HepG2 (cell line): ENCODE data around the gene CLVS2. TPM values are rescaled to one million over a fixed set of nuclear protein-coding genes. Genes with fewer than 3 reads are reported as not detected.

Experiments
- ATAC-seq: fragments of 200-7000 bp; cut with Tn5 transposase; 3 replicates; pipeline ENCODE4 v1.9.1; 2020; ENCODE audit warnings: mild to moderate bottlenecking, moderate library complexity
- BruUV-seq: library from RNA; stranded (reverse); fragments of 400-500 nt; replicated peaks from 2 replicates; lab custom pipeline; 2021; lab: Mats Ljungman, UMichigan
- CTCF ChIA-PET: fragments of 300-600 bp; formaldehyde crosslinking; extraction: SDS; loops from one replicate; lab custom pipeline; 2021; ENCODE audit warnings: low total read pairs, inconsistent platforms, low intra/inter-chr PET ratio; lab: Yijun Ruan, JAX
- POLR2A ChIA-PET: fragments of 350-600 bp; sonication (Branson Sonifier 250); formaldehyde crosslinking; loops from one replicate; lab custom pipeline; 2020; ENCODE audit warnings: antibody characterized with exemption, inconsistent platforms; lab: Yijun Ruan, JAX
- DNase-seq: peaks from one replicate; pipeline ENCODE4 v3.0.0-alpha.2; 2015; ENCODE audit warnings: low spot score
- FAIRE-seq: peaks from 3 replicates; lab custom pipeline; 2011; peaks lifted over from hg19 to GRCh38; lab: Jason Lieb, UNC
- H2AFZ ChIP-seq: one replicate; pipeline ENCODE4 v1.6.1; 2011; ENCODE audit warnings: low read length, inconsistent platforms
- H3K27ac ChIP-seq: fragments of 300-600 bp; 3 replicates; pipeline ENCODE4 v1.8.0; 2011; ENCODE audit warnings: mixed run types, mild to moderate bottlenecking, mixed read lengths, low read length, inconsistent platforms; ENCODE audit not compliant: insufficient read depth; ENCODE audit errors: extremely low read length
- H3K27me3 ChIP-seq, 2 experiments: fragments of 200-600 bp in 1 of 2; 2 replicates in 1 of 2; 3 replicates in 1 of 2; pipeline versions ENCODE4 v1.6.0 to v1.8.0; 2011; ENCODE audit warnings: low read length in 2 of 2, mild to moderate bottlenecking in 2 of 2, moderate library complexity in 2 of 2, inconsistent platforms in 1 of 2; ENCODE audit not compliant: insufficient read depth in 2 of 2, control insufficient read depth in 1 of 2
- H3K36me3 ChIP-seq, 2 experiments: fragments of 200-600 bp in 1 of 2; replicated peaks in 1 of 2; 2 replicates in 1 of 2; 3 replicates in 1 of 2; pipeline versions ENCODE4 v1.5.1 to v1.8.0; 2011; ENCODE audit warnings: low read length in 2 of 2, inconsistent platforms in 1 of 2; ENCODE audit not compliant: insufficient read depth in 2 of 2, control insufficient read depth in 1 of 2
- H3K4me1 ChIP-seq: 2 replicates; pipeline ENCODE4 v1.5.1; 2012; ENCODE audit warnings: low read length, inconsistent platforms; ENCODE audit not compliant: insufficient read depth
- H3K4me2 ChIP-seq: 2 replicates; pipeline ENCODE4 v1.6.0; 2011; ENCODE audit warnings: low read depth, low read length, inconsistent platforms
- H3K4me3 ChIP-seq, 3 experiments: fragments of 200-600 bp in 1 of 3; sonication (generic), shearing (Covaris generic) in 1 of 3; replicated peaks in 1 of 3; 2 replicates each; pipeline ENCODE4 v1.5.1; 2011 to 2016; ENCODE audit warnings: low read length in 3 of 3, inconsistent platforms in 2 of 3, low read depth in 2 of 3, mild to moderate bottlenecking in 2 of 3, control low read depth in 1 of 3, mixed read lengths in 1 of 3; ENCODE audit not compliant: insufficient read depth in 1 of 3
- H3K79me2 ChIP-seq: one replicate; pipeline ENCODE4 v1.6.1; 2011; ENCODE audit warnings: low read length, inconsistent platforms; ENCODE audit not compliant: insufficient read depth
- H3K9ac ChIP-seq: 2 replicates; pipeline ENCODE4 v1.6.0; 2011; ENCODE audit warnings: mild to moderate bottlenecking, low read depth, low read length, inconsistent platforms; ENCODE audit not compliant: insufficient read depth
- H3K9me3 ChIP-seq: 2 replicates; pipeline ENCODE4 v1.5.1; 2012; ENCODE audit warnings: mild to moderate bottlenecking, low read length
- H4K20me1 ChIP-seq: 2 replicates; pipeline ENCODE4 v1.6.0; 2011; ENCODE audit warnings: inconsistent platforms, mild to moderate bottlenecking, low read length, moderate library complexity; ENCODE audit not compliant: insufficient read depth
- KAT2B ChIP-seq: fragments of 150-350 bp; IDR thresholded peaks from 2 replicates; pipeline ENCODE4 v1.6.1; 2014; ENCODE audit warnings: low read depth, low read length, borderline replicate concordance
- KMT2B ChIP-seq: IDR thresholded peaks from 2 replicates; pipeline ENCODE4 v1.6.1; 2016; ENCODE audit warnings: missing genetic modification reagents, missing compliant biosample characterization
- RAD21 ChIP-seq: fragments of 450-650 bp; formaldehyde crosslinking; IDR thresholded peaks from 2 replicates; pipeline ENCODE4 v1.5.0; 2020; ENCODE audit warnings: mild to moderate bottlenecking
- SALL1 ChIP-seq: sonication (generic); formaldehyde crosslinking; IDR thresholded peaks from 2 replicates; pipeline ENCODE4 v1.8.0; 2022; ENCODE audit warnings: mild to moderate bottlenecking, missing genetic modification reagents
- SIN3A ChIP-seq: IDR thresholded peaks from 2 replicates; pipeline ENCODE4 v1.6.1; 2011; ENCODE audit warnings: low read depth, mild to moderate bottlenecking, control low read depth, low read length, borderline replicate concordance
- SMC3 ChIP-seq: IDR thresholded peaks from 2 replicates; pipeline ENCODE4 v1.6.1; 2011; ENCODE audit warnings: low read length, improper control_type of control experiment
- STAG1 ChIP-seq: sonication (generic); formaldehyde crosslinking; IDR thresholded peaks from 2 replicates; pipeline ENCODE4 v1.4.0; 2020; ENCODE audit warnings: missing genetic modification reagents
- TGIF2 ChIP-seq: IDR thresholded peaks from 2 replicates; pipeline ENCODE4 v1.6.1; 2016; ENCODE audit warnings: control low read depth, missing compliant biosample characterization
- ZMYM3 ChIP-seq: sonication (generic); formaldehyde crosslinking; IDR thresholded peaks from 2 replicates; pipeline ENCODE4 v1.5.1; 2020; ENCODE audit warnings: mild to moderate bottlenecking, missing genetic modification reagents
- ZNF577 ChIP-seq: sonication (generic); formaldehyde crosslinking; IDR thresholded peaks from 2 replicates; pipeline ENCODE4 v1.4.0; 2020; ENCODE audit warnings: mild to moderate bottlenecking, low read depth, missing genetic modification reagents, borderline replicate concordance
- ZNF589 ChIP-seq: sonication (generic); formaldehyde crosslinking; conservative IDR thresholded peaks from 2 replicates; pipeline ENCODE4 v1.8.0; 2022; ENCODE audit warnings: mild to moderate bottlenecking, moderate library complexity, missing genetic modification reagents
- ZNF775 ChIP-seq: sonication (generic); formaldehyde crosslinking; IDR thresholded peaks from 2 replicates; pipeline ENCODE4 v1.4.0; 2020; ENCODE audit warnings: missing genetic modification reagents, mild to moderate bottlenecking, moderate library complexity, borderline replicate concordance
- ZNF776 ChIP-seq: sonication (generic); formaldehyde crosslinking; IDR thresholded peaks from 2 replicates; pipeline ENCODE4 v1.4.0; 2020; ENCODE audit warnings: mild to moderate bottlenecking, missing genetic modification reagents
- in situ Hi-C: cut with HindIII; loops from 2 replicates; pipeline ENCODE4 v1.10.0; 2017; ENCODE audit warnings: low pct_unique_long_range_greater_than_20kb; ENCODE audit not compliant: extremely low pct_ligation_motif_present
- intact Hi-C: fragments of 100-400 bp; cut with micrococcal nuclease; formaldehyde crosslinking; loops from one replicate; pipeline ENCODE4 v1.10.0; 2022; ENCODE audit not compliant: unreplicated experiment
- polyA plus RNA-seq, 8 experiments: library from polyadenylated mRNA; depleted of rRNA in 3 of 8; stranded (reverse) in 7 of 8; unstranded in 1 of 8; fragments of >200 nt; fragmentation: Illumina TruSeq in 4 of 8; extraction: Trizol in 4 of 8; gene quantifications; 2 replicates each; pipeline versions ENCODE4 v1.2.1 to v1.2.3, GENCODE V29; 2011 to 2016; ENCODE audit warnings: low read depth in 4 of 8, missing spikeins in 1 of 8, mixed read lengths in 1 of 8; ENCODE audit not compliant: insufficient read depth in 1 of 8
- total RNA-seq, 5 experiments: library from RNA; depleted of rRNA; stranded (reverse); fragments of >200 nt; fragmentation: Illumina TruSeq; extraction: Trizol; gene quantifications; 2 replicates each; pipeline ENCODE4 v1.2.3, GENCODE V29; 2016; ENCODE audit warnings: low read depth in 1 of 5
- TF ChIP-seq, protein P1 (sequence below): sonication (generic); formaldehyde crosslinking; IDR thresholded peaks from 2 replicates; pipeline ENCODE4 v1.4.0; 2020; ENCODE audit warnings: mild to moderate bottlenecking, missing genetic modification reagents
- TF ChIP-seq, protein P2 (sequence below): sonication (generic); formaldehyde crosslinking; IDR thresholded peaks from 2 replicates; pipeline ENCODE4 v1.4.0; 2020; ENCODE audit warnings: missing genetic modification reagents
- TF ChIP-seq, protein P3 (sequence below): sonication (generic); formaldehyde crosslinking; IDR thresholded peaks from 2 replicates; pipeline ENCODE4 v1.5.0; 2020; ENCODE audit warnings: mild to moderate bottlenecking, missing genetic modification reagents, moderate library complexity
- TF ChIP-seq, protein P4 (sequence below), 2 experiments: IDR thresholded peaks; 2 replicates each; pipeline ENCODE4 v1.6.1; 2011 to 2012; ENCODE audit warnings: low read length in 2 of 2, borderline replicate concordance in 1 of 2, low read depth in 1 of 2, mild to moderate bottlenecking in 1 of 2, moderate library complexity in 1 of 2

Gene CLVS2
- total and polyA plus RNA-seq, 2 of the 13 experiments (the other 11 are each of a cell fraction or from before 2014, with no cell fraction given), result not detected

DNA sequence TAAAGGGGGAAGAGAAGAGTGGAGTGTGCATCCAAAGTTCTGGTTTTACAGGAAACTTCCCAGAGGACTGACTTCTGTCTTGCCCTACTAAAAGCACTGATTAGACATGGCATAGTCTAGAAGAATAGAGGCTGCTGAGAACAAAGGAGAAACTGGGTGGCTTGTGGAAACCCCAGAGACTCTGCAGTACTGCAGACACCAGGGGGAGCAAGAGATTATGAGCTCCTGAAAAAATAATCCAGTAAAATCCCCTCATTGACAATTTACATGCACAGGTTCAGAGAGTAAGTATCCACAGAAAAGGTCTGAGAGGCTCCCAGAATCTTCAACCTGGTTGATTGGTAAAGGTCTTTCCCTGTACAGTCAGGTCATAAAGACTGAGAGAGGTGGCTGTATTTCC is 48.7 kb upstream of the CLVS2 start:
- no peak for FAIRE-seq
- Histone ChIP-seq H3K79me2 (no peaks in the 10 kb centered on the region), H3K27me3 (no peaks in the 10 kb centered on the region), H3K4me1 (no peaks in the 10 kb centered on the region), H4K20me1 (no peaks in the 10 kb centered on the region), H3K36me3 (no peaks in the 10 kb centered on the region), H3K9ac (no peak overlapping the region), H3K4me2 (no peak overlapping the region), H3K4me3 (no peak overlapping the region), H3K27ac (no peak overlapping the region), H2AFZ (no peak overlapping the region), H3K9me3 (peaks cover 58% of the 10 kb centered on the region)
- ChIA-PET CTCF (interaction anchor here (2.6 kb wide), 1 partner anchor 370 kb away, joined by 19 read pairs; no protein-coding TSS in a partner anchor), POLR2A (no interaction called here)
- TF ChIP-seq TGIF2 (CRISPR knock-in tag) (no peak), SIN3A (no peak), ZNF775 (no peak), SMC3 (peak; percentile 92), KMT2B (CRISPR knock-in tag) (no peak), ZNF776 (CRISPR knock-in tag) (no peak), RAD21 (CRISPR knock-in tag) (peak; percentile 56; the same call in 1 of the 2 replicates), SALL1 (CRISPR knock-in tag) (no peak), ZNF589 (CRISPR knock-in tag) (no peak), STAG1 (peak; percentile 51), ZNF577 (CRISPR knock-in tag) (no peak), ZMYM3 (no peak), KAT2B (no peak)
- TF ChIP-seq, protein P1, sequence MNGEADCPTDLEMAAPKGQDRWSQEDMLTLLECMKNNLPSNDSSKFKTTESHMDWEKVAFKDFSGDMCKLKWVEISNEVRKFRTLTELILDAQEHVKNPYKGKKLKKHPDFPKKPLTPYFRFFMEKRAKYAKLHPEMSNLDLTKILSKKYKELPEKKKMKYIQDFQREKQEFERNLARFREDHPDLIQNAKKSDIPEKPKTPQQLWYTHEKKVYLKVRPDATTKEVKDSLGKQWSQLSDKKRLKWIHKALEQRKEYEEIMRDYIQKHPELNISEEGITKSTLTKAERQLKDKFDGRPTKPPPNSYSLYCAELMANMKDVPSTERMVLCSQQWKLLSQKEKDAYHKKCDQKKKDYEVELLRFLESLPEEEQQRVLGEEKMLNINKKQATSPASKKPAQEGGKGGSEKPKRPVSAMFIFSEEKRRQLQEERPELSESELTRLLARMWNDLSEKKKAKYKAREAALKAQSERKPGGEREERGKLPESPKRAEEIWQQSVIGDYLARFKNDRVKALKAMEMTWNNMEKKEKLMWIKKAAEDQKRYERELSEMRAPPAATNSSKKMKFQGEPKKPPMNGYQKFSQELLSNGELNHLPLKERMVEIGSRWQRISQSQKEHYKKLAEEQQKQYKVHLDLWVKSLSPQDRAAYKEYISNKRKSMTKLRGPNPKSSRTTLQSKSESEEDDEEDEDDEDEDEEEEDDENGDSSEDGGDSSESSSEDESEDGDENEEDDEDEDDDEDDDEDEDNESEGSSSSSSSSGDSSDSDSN (CRISPR knock-in tag), result no peak
- TF ChIP-seq, protein P2, sequence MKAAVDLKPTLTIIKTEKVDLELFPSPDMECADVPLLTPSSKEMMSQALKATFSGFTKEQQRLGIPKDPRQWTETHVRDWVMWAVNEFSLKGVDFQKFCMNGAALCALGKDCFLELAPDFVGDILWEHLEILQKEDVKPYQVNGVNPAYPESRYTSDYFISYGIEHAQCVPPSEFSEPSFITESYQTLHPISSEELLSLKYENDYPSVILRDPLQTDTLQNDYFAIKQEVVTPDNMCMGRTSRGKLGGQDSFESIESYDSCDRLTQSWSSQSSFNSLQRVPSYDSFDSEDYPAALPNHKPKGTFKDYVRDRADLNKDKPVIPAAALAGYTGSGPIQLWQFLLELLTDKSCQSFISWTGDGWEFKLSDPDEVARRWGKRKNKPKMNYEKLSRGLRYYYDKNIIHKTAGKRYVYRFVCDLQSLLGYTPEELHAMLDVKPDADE, result no peak
- TF ChIP-seq, protein P3, sequence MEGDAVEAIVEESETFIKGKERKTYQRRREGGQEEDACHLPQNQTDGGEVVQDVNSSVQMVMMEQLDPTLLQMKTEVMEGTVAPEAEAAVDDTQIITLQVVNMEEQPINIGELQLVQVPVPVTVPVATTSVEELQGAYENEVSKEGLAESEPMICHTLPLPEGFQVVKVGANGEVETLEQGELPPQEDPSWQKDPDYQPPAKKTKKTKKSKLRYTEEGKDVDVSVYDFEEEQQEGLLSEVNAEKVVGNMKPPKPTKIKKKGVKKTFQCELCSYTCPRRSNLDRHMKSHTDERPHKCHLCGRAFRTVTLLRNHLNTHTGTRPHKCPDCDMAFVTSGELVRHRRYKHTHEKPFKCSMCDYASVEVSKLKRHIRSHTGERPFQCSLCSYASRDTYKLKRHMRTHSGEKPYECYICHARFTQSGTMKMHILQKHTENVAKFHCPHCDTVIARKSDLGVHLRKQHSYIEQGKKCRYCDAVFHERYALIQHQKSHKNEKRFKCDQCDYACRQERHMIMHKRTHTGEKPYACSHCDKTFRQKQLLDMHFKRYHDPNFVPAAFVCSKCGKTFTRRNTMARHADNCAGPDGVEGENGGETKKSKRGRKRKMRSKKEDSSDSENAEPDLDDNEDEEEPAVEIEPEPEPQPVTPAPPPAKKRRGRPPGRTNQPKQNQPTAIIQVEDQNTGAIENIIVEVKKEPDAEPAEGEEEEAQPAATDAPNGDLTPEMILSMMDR, result peak; percentile 45
- TF ChIP-seq, protein P4, sequence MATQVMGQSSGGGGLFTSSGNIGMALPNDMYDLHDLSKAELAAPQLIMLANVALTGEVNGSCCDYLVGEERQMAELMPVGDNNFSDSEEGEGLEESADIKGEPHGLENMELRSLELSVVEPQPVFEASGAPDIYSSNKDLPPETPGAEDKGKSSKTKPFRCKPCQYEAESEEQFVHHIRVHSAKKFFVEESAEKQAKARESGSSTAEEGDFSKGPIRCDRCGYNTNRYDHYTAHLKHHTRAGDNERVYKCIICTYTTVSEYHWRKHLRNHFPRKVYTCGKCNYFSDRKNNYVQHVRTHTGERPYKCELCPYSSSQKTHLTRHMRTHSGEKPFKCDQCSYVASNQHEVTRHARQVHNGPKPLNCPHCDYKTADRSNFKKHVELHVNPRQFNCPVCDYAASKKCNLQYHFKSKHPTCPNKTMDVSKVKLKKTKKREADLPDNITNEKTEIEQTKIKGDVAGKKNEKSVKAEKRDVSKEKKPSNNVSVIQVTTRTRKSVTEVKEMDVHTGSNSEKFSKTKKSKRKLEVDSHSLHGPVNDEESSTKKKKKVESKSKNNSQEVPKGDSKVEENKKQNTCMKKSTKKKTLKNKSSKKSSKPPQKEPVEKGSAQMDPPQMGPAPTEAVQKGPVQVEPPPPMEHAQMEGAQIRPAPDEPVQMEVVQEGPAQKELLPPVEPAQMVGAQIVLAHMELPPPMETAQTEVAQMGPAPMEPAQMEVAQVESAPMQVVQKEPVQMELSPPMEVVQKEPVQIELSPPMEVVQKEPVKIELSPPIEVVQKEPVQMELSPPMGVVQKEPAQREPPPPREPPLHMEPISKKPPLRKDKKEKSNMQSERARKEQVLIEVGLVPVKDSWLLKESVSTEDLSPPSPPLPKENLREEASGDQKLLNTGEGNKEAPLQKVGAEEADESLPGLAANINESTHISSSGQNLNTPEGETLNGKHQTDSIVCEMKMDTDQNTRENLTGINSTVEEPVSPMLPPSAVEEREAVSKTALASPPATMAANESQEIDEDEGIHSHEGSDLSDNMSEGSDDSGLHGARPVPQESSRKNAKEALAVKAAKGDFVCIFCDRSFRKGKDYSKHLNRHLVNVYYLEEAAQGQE (IDR thresholded peaks at IDR 0.05; ENCODE audit: borderline replicate concordance in 1 of 2, low read depth in 1 of 2, low read length in 2 of 2), result no peak
- intact Hi-C loops, result loop anchor here (1.0 kb wide), 1 partner anchor 369 kb away; no protein-coding TSS in a partner anchor
- in situ Hi-C loops, result no loop called here
- BruUV-seq, result no TSS peak
- DNase-seq, result no peak
- peak; percentile 68 for ATAC-seq
